Prostate gland (tissue), 2 donors: Measurements from ENCODE around the gene APPL2.

Experiments
- CTCF ChIP-seq, 4 experiments: fragments of 200-600 bp in 2 of 4; fragments of 450-650 bp in 2 of 4; sonication (generic) in 2 of 4; IDR thresholded peaks; 1 replicate in 3 of 4; 2 replicates in 1 of 4; pipeline ENCODE4 v1.5.1; 2016 to 2019; ENCODE audit warnings: antibody characterized with exemption in 4 of 4, mild to moderate bottlenecking in 2 of 4, moderate library complexity in 2 of 4
- POLR2AphosphoS5 ChIP-seq: sonication (generic); formaldehyde crosslinking; IDR thresholded peaks from one replicate; pipeline ENCODE4 v1.6.1; 2017; ENCODE audit warnings: antibody characterized with exemption

GRCh38 chr12:105219261-105220028 lies 16.5 kb downstream of the APPL2 start:
- TF ChIP-seq CTCF (IDR thresholded peaks at IDR 0.05) (no peak), POLR2AphosphoS5 (no peak)
